Breast epithelium (tissue), 3 donors: ENCODE data around the gene FGF2.

Experiments used
- POLR2A ChIP-seq: fragments of 450-650 bp; IDR thresholded peaks from one replicate; pipeline ENCODE4 v1.6.1; 2016; ENCODE audit warnings: antibody characterized with exemption, mild to moderate bottlenecking, moderate library complexity
- POLR2AphosphoS5 ChIP-seq, 3 donors: sonication (generic); formaldehyde crosslinking; IDR thresholded peaks; one replicate each; pipeline ENCODE4 v1.6.1; 2017; ENCODE audit warnings: antibody characterized with exemption in 3 of 3
- TF ChIP-seq, protein P1 (sequence below), 3 donors: fragments of 450-650 bp; IDR thresholded peaks; one replicate each; pipeline ENCODE4 v1.5.1; 2016 to 2017; ENCODE audit warnings: antibody characterized with exemption in 3 of 3, mild to moderate bottlenecking in 3 of 3, moderate library complexity in 3 of 3

DNA sequence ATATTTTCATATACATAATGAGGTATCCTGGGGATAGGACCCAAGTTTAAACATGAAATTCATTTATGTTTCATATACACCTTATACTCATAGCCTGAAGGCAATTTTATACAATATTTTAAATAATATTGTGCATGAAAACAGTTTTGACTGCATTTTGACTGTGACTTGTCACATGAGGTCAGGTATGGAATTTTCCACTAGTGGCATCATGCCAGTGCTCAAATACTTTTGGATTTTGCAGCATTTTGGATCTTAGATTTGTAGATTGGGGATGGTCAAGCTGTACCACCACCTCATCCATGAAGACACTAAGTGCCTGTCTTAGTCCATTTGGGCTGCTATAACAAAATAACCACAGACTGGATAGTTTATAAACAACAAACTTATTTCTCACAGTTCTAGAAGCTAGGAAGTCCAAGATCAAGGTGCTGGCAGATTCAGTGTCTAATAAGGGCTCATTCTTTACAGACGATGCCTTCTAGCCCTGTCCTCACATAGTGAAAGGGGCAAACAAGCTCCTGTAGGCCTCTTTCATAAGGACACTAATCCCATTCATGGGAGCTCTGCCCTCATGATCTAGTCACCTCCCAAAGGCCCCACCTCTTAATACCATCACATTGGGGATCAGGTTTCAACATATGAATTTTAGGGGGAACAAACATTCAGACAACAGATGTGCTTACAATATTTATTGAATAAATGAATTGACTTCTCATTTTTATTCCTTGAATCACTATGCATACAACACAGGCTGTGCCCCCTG lies 86.4 kb downstream of the FGF2 start:
- TF ChIP-seq, protein P1, sequence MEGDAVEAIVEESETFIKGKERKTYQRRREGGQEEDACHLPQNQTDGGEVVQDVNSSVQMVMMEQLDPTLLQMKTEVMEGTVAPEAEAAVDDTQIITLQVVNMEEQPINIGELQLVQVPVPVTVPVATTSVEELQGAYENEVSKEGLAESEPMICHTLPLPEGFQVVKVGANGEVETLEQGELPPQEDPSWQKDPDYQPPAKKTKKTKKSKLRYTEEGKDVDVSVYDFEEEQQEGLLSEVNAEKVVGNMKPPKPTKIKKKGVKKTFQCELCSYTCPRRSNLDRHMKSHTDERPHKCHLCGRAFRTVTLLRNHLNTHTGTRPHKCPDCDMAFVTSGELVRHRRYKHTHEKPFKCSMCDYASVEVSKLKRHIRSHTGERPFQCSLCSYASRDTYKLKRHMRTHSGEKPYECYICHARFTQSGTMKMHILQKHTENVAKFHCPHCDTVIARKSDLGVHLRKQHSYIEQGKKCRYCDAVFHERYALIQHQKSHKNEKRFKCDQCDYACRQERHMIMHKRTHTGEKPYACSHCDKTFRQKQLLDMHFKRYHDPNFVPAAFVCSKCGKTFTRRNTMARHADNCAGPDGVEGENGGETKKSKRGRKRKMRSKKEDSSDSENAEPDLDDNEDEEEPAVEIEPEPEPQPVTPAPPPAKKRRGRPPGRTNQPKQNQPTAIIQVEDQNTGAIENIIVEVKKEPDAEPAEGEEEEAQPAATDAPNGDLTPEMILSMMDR (IDR thresholded peaks at IDR 0.05) = no peak
- TF ChIP-seq POLR2AphosphoS5 (IDR thresholded peaks at IDR 0.05) = no peak
- TF ChIP-seq POLR2A = no peak
